NK-92 (cell line): Measurements from ENCODE around the gene OR5A2.
"Not testable (repeated sequence)": the region's sequence is repeated elsewhere in the genome, so short reads cannot be mapped to it uniquely, and the experiment has no call there.

Experiments
- DNase-seq: peaks from one replicate; lab custom pipeline; 2025; ENCODE audit not compliant: unreplicated experiment; lab: John Stamatoyannopoulos, UW

Gene OR5A2, protein sequence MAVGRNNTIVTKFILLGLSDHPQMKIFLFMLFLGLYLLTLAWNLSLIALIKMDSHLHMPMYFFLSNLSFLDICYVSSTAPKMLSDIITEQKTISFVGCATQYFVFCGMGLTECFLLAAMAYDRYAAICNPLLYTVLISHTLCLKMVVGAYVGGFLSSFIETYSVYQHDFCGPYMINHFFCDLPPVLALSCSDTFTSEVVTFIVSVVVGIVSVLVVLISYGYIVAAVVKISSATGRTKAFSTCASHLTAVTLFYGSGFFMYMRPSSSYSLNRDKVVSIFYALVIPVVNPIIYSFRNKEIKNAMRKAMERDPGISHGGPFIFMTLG

DNA sequence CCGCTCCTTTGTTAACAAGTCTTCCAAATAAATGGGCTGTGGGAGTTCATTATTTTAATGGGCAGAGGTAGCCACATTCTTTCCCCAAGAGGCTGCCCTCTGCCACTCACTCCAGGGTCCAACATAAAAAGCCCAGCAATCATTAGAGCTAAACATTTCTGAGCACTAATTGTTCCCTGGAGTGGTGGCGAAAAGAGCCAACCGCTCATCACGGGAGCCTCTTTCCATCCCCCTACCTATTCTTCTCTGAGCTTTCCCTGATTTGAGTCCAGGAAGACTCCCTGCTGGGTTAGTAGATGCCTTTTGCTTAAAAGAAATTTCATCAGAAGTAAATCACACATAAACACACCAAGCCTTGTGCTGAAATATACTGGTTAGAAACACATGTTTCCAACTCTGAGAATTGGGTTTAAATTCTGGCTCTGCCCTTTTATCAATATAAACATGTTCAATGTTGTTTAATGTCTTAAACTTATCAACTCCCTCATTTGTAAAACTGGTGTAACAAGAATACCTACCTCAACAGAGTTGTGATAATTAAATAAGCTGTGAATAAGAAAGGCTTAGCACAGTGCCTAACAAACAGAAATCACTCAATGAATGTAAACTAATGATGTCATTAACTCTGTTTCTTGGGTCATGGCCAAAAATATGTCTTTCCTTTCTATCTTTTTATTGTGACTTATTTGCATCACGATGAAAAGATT lies at the start of gene OR5A2:
Gene OR5A2 (minus strand): TSS at position 53 of the 707 bp plus-strand sequence. CDS start 3,460 bp downstream, outside the sequence.
- no peak for DNase-seq

DNA sequence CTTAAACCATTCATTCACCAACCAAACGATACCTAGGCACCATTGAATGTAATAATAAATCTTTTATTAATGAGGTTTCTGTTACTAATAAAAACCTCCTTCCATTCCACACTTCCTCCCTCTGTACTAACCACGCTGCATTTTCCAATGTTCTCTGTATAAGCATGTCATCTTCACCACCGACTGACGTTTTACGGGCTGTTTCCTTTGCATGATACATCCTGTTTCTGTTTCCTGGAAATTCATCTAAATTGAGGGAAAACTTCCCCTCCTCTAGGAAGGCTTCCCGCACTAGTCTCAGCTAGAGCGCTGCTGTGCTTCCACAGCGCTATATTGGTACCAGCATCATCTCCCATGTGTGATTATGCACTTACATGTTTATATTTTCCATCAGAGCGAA lies 49.0 kb upstream of the OR5A2 start:
- DNase-seq = no peak

DNA sequence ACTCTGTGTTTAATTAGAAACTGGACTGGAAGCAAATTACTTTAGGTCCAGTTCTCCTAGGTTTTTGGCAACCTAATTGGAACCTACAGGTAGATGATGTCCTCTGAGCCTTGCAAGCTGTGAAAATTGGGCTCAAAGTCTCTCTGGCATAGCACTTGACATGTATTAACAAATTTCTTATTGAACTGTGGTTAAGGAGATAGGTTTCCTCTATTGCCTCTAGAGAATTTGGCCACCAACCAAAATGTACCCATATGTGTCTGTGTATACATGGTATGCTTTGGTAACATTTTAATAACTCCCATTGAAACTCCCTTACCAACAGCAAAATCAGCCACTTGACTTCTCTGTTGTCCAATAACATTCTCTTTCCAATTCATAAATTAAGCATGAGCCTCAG lies 46.8 kb upstream of the OR5A2 start, which contains the start of gene OR4D10:
Gene OR4D10 (plus strand): TSS at position 301 of the 400 bp plus-strand sequence. CDS start 4,115 bp downstream, outside the sequence.
- no peak for DNase-seq

DNA sequence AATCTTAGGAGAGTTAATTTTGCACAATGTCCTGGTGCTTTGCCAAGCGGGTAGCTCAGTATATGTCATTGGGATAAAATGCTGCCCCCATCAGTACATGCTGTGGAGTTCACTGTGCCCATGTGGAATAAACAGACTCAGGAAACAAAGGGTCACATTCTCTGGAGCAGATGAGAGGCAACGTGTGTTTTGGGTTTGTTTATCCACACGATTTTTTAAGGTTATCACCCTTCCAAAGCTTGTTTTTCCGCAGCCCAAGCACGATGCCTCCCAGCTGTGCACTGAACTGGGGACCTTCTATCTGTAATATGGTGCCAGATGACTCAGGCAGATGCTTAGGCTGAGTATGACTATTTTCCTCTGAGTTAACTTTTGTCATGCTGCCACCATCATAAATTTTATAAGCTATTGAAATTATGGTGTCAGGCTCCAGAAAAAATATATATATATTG lies 37.0 kb upstream of the OR5A2 start:
- DNase-seq = no peak

DNA sequence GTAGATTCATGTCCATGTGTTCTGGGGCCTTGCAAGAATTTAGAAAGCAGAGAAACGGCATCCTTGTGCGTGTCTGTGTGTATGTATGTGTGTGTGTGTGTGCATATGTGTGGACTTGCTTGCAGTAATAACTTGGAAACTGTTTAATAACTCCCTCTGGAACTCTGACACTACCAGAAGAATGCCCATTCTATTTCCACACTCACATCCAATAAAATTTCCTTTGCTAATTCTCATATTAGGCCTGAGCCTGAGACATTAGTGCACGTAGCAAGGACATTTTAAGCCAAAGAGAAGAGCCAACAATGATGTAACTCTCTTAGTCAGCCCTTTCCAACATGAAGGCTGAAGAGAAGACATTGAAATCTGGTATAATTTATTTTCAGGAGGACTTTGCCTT lies 33.7 kb upstream of the OR5A2 start:
- DNase-seq = no peak

DNA sequence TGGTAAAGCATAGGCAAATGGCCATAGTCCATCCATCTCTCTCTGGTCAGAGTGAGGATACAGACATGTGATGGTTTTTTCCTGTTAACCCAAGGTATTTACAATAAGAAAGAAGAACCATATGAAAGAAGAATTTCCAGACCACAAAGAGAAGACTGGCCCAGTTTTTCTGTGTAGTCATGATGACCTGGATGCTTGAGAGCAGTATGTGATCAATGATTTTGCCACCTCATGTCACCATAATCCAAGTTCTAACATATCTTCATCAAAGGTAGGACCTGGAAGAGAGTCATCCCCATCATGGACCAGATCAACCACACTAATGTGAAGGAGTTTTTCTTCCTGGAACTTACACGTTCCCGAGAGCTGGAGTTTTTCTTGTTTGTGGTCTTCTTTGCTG lies 30.4 kb upstream of the OR5A2 start, which contains the start of gene OR4D6:
Gene OR4D6 (plus strand): TSS at position 301 of the 400 bp plus-strand sequence. CDS start 0 bp downstream, at position 301.
- DNase-seq = no peak

DNA sequence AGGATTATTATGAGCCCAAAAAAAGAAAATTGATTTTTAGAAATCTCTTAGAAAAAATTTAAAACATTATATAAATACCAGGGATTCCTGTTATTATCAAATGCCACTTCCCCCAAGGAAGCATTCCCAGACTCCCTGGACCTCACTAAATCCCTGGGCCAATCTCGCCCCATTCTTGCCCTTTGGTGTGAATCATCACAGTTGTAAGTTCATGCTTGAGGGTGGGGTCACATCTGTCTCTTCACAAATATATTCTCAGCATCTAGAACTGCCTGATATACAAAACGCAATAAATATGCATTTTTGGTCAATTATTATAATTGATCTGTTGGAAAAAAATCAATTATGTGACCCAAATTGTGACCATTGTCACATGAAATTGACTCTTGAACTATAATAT lies 22.3 kb upstream of the OR5A2 start:
- DNase-seq = no peak

DNA sequence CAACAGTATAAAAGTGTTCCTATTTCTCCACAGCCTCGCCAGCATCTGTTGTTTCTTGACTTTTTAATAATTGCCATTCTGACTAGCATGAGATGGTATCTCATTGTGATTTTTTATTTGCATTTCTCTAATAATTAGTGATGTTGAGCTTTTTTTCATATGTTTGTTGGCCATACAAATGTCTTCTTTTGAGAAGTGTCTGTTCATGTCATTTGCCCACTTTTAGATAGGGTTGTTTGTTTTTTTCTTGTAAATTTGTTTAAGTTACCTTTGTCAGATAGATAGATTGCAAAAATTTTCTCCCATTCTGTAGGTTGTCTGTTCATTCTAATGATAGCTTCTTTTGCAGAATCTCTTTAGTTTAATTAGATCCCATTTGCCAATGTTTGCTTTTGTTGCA lies 19.4 kb upstream of the OR5A2 start:
- not testable (repeated sequence) for DNase-seq

DNA sequence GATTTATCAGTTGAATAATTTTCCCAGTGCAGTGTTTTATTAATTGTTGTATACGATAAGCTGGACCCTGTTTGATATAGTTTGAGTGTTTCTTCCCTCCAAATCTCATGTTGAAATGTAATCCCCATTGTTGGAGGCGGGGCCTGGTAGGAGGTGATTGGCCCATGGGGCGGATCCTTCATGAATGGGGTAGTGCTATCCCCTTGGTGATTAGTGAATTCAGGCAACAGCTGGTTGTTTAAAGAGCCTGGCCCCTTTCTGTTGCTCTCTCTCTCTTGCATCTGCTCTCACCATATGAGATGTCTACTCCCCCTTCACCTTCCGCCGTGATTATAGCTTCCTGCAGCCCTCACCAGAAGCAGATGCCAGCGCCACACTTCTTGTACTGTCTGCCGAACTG lies 11.6 kb upstream of the OR5A2 start:
- no peak for DNase-seq

DNA sequence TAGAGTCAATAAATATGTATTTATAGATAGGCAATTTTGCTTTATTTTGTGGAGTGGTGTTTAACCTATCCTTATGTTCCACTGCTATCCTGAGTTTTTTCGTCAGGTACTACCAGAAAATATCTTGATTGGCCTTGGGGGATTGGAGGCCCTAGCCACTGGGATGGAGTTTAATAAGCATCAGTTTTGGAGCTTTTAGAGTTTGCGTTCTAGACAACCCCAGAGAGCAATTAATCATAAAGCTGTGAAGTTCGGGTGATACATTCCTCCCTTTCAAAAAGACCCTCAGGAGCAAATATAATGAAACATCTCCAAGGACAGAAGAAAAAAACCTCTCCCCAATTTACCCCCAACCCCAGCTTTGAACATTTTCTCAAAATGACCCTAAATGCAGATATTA lies 10.0 kb upstream of the OR5A2 start, which contains the start of gene OR5A1:
Gene OR5A1 (plus strand): TSS at position 301 of the 400 bp plus-strand sequence. CDS start 6,700 bp downstream, outside the sequence.
- DNase-seq = no peak

DNA sequence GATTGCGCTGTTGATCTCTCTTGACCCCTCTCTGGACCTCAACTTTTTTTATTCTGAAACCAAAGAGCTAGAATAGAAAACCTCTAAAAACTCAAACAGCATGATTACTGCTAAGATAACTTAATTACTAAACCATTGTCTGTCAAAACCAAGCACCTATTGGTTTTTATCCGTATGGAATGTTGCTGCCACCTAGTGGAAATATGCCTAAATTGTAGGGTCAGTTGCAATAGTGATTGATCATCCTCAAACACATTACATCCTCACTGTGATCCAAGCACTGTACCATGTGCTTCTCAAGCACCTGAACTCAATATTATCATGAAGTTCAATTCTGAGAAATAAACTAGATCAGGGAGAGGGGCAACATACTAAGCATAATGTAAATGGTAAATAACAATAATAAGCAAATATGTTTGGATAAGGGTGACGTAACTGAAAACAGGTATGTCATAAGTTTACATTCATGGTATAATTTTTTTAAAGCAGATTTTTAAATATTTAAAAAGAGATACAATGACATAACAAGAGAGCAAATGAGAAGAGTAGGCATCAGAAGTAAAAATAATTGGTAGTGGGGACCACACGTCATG lies 3.8 kb upstream of the OR5A2 start:
- DNase-seq = no peak

DNA sequence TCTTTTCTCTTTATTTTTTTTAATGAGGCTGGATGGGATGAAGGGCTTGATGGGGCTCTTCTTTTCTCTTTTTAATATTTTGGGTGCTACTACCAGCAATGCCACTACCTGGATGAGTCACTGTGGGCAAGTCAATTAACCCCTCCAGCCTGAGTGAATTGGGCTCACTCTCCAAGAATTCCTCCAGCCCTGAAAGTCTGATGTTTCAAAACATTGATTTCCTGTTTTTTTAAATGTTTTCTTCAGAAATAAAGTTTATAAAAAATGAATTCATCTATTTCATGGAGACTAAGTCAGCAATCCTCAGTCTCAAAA lies 812 bp upstream of the OR5A2 start:
- DNase-seq = no peak

DNA sequence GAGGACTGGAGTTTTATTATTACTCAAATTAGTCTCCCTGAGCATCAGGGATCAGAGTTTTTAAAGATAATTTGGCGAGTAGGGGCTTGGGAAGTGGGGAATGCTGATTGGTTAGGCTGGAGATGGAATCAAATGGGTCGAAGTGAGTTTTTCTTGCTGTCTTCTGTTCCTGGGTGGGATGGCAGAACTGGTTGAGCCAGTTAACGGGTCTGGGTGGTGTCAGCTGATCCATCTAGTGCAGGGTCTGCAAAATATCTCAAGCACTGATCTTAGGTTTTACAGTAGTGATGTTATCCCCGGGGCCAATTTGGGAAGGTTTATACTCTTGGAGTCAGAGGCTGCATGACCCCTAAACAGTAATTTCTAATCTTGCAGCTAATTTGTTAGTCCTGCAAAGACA lies 1.1 kb downstream of the OR5A2 start:
- DNase-seq = no peak

DNA sequence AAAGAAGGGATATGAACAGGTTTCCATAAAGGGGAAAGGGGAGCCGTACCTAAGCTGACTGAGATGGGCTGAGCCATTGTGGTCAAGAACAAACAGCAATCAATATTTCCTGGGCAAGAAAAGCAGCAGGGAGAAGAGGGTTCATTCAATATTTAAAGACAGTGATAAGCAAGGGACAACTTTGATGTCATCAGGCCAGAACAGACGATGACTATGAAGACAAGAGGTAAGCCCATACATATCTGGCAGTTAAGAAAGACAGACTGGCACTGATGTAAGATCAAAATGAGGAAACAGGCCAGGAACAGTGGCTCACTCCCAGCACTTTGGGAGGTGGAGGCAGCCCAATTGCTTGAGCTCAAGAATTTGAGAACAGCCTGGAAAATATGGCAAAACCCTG lies 2.4 kb downstream of the OR5A2 start:
- DNase-seq = no peak

DNA sequence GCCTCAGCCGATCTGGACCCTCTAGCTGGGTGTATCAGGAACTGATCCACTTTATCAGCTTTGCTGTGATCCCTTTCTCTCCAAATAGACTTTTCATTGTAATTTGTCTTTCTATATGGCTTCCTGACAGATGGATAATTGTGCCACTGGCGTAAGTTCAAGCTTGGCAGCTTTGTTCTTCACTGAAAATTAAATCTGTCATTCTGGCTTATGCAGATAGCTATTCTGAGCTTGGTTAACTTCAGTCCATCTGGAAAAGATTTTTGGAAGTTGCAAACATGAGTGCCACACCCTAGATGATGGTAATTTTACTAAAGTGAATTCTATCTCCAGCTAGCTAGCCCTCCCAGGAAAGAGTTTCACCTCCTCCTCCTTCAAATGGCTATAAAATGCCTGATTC lies 8.1 kb downstream of the OR5A2 start:
- no peak for DNase-seq

DNA sequence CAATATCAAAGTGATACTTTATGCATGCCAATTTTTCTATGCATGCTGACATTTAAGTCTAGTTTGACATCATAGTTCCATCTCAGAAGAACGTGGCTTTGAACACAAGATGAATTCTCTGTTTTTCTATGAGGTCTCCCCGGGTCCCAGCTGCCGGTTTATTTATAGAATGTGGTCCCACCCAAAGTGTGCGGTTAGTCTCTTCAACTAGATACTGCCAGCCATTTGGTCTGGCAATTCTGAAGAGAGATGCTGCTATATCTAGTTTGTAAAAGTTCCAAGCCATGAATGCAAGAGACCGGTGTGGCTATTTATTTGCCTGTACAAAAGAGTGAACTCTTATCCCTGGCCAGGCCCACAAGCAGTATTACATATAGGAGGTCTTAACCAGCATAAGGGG lies 9.2 kb downstream of the OR5A2 start:
- DNase-seq = no peak

DNA sequence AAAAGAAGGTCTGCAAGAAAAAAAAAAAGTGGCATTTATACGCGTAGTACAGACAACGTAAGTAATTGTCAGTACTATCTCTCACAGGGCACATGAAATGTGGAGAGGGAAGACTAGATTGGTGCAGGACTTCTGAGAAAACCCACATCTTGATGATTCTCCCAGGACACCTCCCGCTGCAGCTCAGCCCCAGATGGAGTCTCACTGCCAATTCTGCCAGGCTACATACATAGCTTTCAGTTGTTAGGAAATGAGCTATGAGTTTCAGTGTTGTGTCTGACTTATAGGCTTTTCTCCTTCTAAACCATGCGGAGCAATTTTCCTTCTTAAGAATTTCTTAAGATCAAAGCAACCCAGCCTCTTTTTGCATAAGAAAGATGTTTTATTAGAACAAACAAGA lies 9.6 kb downstream of the OR5A2 start:
- no peak for DNase-seq

DNA sequence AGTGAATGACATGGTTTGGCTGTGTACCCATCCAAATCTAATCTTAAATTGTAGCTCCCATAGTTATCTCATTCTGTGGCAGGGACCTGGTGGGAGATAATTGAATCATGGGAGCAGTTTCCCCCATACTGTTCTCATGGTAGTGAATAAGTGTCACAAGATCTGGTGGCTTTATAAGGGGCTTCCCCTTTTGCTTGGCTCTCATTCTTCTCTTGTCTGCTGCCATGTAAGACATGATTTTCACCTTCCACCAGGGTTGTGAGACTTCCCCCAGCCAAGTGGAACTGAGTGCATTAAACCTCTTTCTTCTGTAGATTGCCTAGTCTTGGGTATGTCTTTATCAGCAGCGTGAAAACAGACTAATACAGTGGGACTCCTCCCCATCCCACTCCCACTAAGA lies 11.1 kb downstream of the OR5A2 start:
- DNase-seq = no peak

DNA sequence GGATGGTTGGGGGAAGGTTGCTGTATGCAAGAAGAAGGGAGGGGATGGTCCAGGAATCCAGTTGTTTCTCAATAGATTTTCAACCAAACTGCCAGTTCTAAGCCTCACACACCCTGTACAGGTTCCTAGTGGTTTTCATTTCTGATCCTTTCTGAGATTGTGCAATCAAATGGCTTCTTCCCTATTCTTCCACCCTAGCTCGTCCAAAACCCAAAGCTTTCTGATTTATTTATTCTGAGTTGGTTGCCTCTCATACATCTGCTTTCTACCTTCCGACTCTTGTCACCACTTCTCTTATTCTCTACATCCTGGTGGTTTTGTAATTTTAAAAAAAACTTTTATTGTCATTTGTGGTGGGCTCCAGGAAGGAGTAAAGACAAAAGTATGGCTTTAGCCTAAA lies 12.6 kb downstream of the OR5A2 start:
- DNase-seq = no peak

DNA sequence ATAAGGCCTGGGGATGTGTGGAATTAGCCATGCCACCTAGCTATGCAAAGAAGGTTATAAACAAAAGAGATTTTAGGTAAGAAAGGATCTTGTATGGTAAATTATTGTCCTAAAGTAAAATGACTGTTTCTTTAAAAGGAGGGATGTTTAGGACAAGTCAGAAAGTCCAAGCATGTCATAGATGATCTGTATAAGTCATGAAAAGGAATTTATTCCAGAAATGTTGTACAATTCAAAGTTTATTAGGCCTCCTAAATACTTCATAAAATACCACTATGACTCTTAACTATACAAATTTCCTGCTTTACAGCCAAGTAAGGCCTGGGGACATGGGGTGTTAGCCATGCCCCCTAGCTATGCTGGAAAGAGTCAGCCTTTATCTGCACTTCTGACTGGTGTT lies 22.7 kb downstream of the OR5A2 start:
- no peak for DNase-seq

DNA sequence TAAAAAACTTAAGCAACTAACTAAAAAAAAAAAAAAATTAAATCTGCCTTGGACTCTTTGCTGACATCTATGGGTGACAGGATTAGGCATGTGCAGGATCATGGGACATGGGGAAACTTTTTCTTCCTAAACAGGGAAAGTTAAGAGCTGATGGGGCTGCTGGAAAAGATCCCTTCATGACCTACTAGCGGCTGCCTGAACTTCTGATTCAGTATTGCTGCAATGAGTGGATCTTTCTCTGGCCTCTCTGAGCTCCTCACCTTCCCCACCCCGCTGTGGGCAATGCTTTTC lies 25.0 kb downstream of the OR5A2 start:
- DNase-seq = no peak
